A172 (cell line): ENCODE data around the gene MRGPRF. TPM values are rescaled to one million over a fixed set of nuclear protein-coding genes. Genes with fewer than 3 reads are reported as not detected.
A peak's percentile ranks its signal among the peaks of the same experiment; 100 is the strongest.

Experiments
- DNase-seq: peaks from one replicate; pipeline ENCODE4 v3.0.0-alpha.2; 2015; ENCODE audit warnings: low spot score
- total RNA-seq: library from RNA; depleted of rRNA; stranded (reverse); fragments of >200 nt; shearing (Covaris generic); gene quantifications from 2 replicates; pipeline ENCODE4 v1.2.3, GENCODE V29; 2014

The MRGPRF gene
- total RNA-seq, 1 experiment from 2014 or later: 0.69 TPM

GRCh38 chr11:69022260-69022659 lies 9.2 kb upstream of the MRGPRF start:
- no peak for DNase-seq

GRCh38 chr11:69018924-69019323 lies 5.9 kb upstream of the MRGPRF start:
- no peak for DNase-seq

- DNase-seq: no peak
Observed at GRCh38 chr11:69017951-69018350, 4.9 kb upstream of the MRGPRF start.

- DNase-seq: no peak
Observed at GRCh38 chr11:69014898-69015549, 2.0 kb upstream of the MRGPRF start.

- DNase-seq: no peak
Observed at GRCh38 chr11:69014084-69014851, 1.2 kb upstream of the MRGPRF start.

- DNase-seq: no peak
Observed at GRCh38 chr11:69012092-69013008, 696 bp downstream of the MRGPRF start.

GRCh38 chr11:69011624-69012091 lies 1.4 kb downstream of the MRGPRF start:
- DNase-seq: no peak

- peak; percentile 60 for DNase-seq
Observed at GRCh38 chr11:69010964-69011623, 2.0 kb downstream of the MRGPRF start.

GRCh38 chr11:69010361-69010891 lies 2.6 kb downstream of the MRGPRF start:
- DNase-seq: peak; percentile 14

- no peak for DNase-seq
Observed at GRCh38 chr11:69009441-69010211, 3.4 kb downstream of the MRGPRF start.

- peak; percentile 94 for DNase-seq
Observed at GRCh38 chr11:69008737-69009440, 4.2 kb downstream of the MRGPRF start.

GRCh38 chr11:69007975-69008381 lies 5.1 kb downstream of the MRGPRF start:
- DNase-seq: no peak

- no peak for DNase-seq
Observed at GRCh38 chr11:69006816-69007215, 6.2 kb downstream of the MRGPRF start.

GRCh38 chr11:69005631-69006368 lies 7.2 kb downstream of the MRGPRF start:
- no peak for DNase-seq

- DNase-seq: no peak
Observed at GRCh38 chr11:69005183-69005630, 7.8 kb downstream of the MRGPRF start.

GRCh38 chr11:69004411-69005182 lies 8.4 kb downstream of the MRGPRF start:
- DNase-seq: no peak

- no peak for DNase-seq
Observed at GRCh38 chr11:69003866-69004367, 9.1 kb downstream of the MRGPRF start.

- no peak for DNase-seq
Observed at GRCh38 chr11:69003301-69003865, 9.7 kb downstream of the MRGPRF start.
